CD4-positive, alpha-beta T cell treated with Interleukin-6 for 4 hours (primary cell): Measurements from ENCODE around the gene ASIC2.

Experiments used
- DNase-seq: peaks from one replicate; pipeline ENCODE4 v3.0.0-alpha.2; 2020; ENCODE audit warnings: mixed read lengths

Gene ASIC2

GRCh38 chr17:33242375-33243124, 50.5 kb downstream of the ASIC2 start:
- no peak for DNase-seq

- DNase-seq, result no peak
Observed at GRCh38 chr17:33241390-33241789, 51.7 kb downstream of the ASIC2 start.

- DNase-seq, result no peak
Observed at GRCh38 chr17:33240362-33240761, 52.7 kb downstream of the ASIC2 start.

- DNase-seq, result no peak
Observed at GRCh38 chr17:33239702-33240101, 53.4 kb downstream of the ASIC2 start.

- no peak for DNase-seq
Observed at GRCh38 chr17:33234930-33235685, 58.0 kb downstream of the ASIC2 start.

- no peak for DNase-seq
Observed at GRCh38 chr17:33234233-33234632, 58.9 kb downstream of the ASIC2 start.

GRCh38 chr17:33233811-33234177, 59.3 kb downstream of the ASIC2 start:
- DNase-seq, result no peak

- DNase-seq, result no peak
Observed at GRCh38 chr17:33229499-33229898, 63.6 kb downstream of the ASIC2 start.

- no peak for DNase-seq
Observed at GRCh38 chr17:33229028-33229427, 64.1 kb downstream of the ASIC2 start.

GRCh38 chr17:33228548-33228947, 64.5 kb downstream of the ASIC2 start:
- no peak for DNase-seq

- DNase-seq, result no peak
Observed at GRCh38 chr17:33227911-33228310, 65.2 kb downstream of the ASIC2 start.

- DNase-seq, result no peak
Observed at GRCh38 chr17:33225994-33226393, 67.1 kb downstream of the ASIC2 start.

- no peak for DNase-seq
Observed at GRCh38 chr17:33225509-33225908, 67.6 kb downstream of the ASIC2 start.

- DNase-seq, result no peak
Observed at GRCh38 chr17:33220036-33220435, 73.1 kb downstream of the ASIC2 start.

GRCh38 chr17:33218698-33219601, 74.1 kb downstream of the ASIC2 start:
- no peak for DNase-seq

GRCh38 chr17:33217891-33218290, 75.2 kb downstream of the ASIC2 start:
- no peak for DNase-seq

GRCh38 chr17:33214996-33215395, 78.1 kb downstream of the ASIC2 start:
- no peak for DNase-seq

- DNase-seq, result no peak
Observed at GRCh38 chr17:33210285-33210684, 82.8 kb downstream of the ASIC2 start.

GRCh38 chr17:33209671-33210070, 83.4 kb downstream of the ASIC2 start:
- no peak for DNase-seq

GRCh38 chr17:33207231-33207630, 85.9 kb downstream of the ASIC2 start:
- DNase-seq, result no peak

- DNase-seq, result no peak
Observed at GRCh38 chr17:33205552-33205951, 87.5 kb downstream of the ASIC2 start.

- no peak for DNase-seq
Observed at GRCh38 chr17:33204701-33205100, 88.4 kb downstream of the ASIC2 start.

GRCh38 chr17:33204156-33204555, 88.9 kb downstream of the ASIC2 start:
- DNase-seq, result no peak
